GM23248 (cell line): ENCODE results near the gene LRPAP1. TPM values are rescaled to one million over a fixed set of nuclear protein-coding genes. Genes with fewer than 3 reads are reported as not detected.
"Not testable (repeated sequence)": the region's sequence is repeated elsewhere in the genome, so short reads cannot be mapped to it uniquely, and the experiment has no call there.

ENCODE experiments used
- DNase-seq: peaks from one replicate; pipeline ENCODE4 v3.0.0-alpha.2; 2015
- H2AFZ ChIP-seq: fragments of 200-600 bp; sonication (generic); 2 replicates; pipeline ENCODE4 v1.6.1; 2016; ENCODE audit warnings: antibody characterized with exemption
- H3F3A ChIP-seq: fragments of 200-600 bp; sonication (generic); 2 replicates; pipeline ENCODE4 v1.6.1; 2016; ENCODE audit warnings: mild to moderate bottlenecking, antibody characterized with exemption, mixed run types; ENCODE audit not compliant: insufficient read depth
- H3K27ac ChIP-seq: fragments of 200-600 bp; sonication (generic); 2 replicates; pipeline ENCODE4 v1.5.1; 2016; ENCODE audit warnings: mild to moderate bottlenecking
- H3K27me3 ChIP-seq: fragments of 200-600 bp; sonication (generic); replicated peaks from 2 replicates; pipeline ENCODE4 v1.6.1; 2016; ENCODE audit warnings: mild to moderate bottlenecking; ENCODE audit not compliant: insufficient read depth
- H3K36me3 ChIP-seq: fragments of 200-600 bp; sonication (generic); 2 replicates; pipeline ENCODE4 v1.6.1; 2016; ENCODE audit warnings: low read depth, mild to moderate bottlenecking
- H3K4me1 ChIP-seq: fragments of 200-600 bp; sonication (generic); 2 replicates; pipeline ENCODE4 v1.6.1; 2016; ENCODE audit warnings: mild to moderate bottlenecking; ENCODE audit not compliant: insufficient read depth
- H3K4me2 ChIP-seq: fragments of 200-600 bp; sonication (generic); one replicate; pipeline ENCODE4 v1.6.1; 2016; ENCODE audit warnings: mild to moderate bottlenecking; ENCODE audit not compliant: unreplicated experiment
- H3K4me3 ChIP-seq: fragments of 200-600 bp; sonication (generic); 2 replicates; pipeline ENCODE4 v1.5.1; 2016; ENCODE audit warnings: mild to moderate bottlenecking
- H3K79me2 ChIP-seq: fragments of 200-600 bp; sonication (generic); 2 replicates; pipeline ENCODE4 v1.6.1; 2016; ENCODE audit warnings: mild to moderate bottlenecking; ENCODE audit not compliant: insufficient read depth
- H3K9ac ChIP-seq: fragments of 200-600 bp; sonication (generic); 2 replicates; pipeline ENCODE4 v1.6.1; 2016; ENCODE audit warnings: mild to moderate bottlenecking
- H3K9me2 ChIP-seq: fragments of 200-600 bp; sonication (generic); 2 replicates; pipeline ENCODE4 v1.6.1; 2016; ENCODE audit warnings: mixed run types, mild to moderate bottlenecking, moderate library complexity; ENCODE audit not compliant: insufficient read depth
- H3K9me3 ChIP-seq: fragments of 200-600 bp; sonication (generic); one replicate; pipeline ENCODE4 v1.6.1; 2017; ENCODE audit warnings: low read depth
- H4K20me1 ChIP-seq: fragments of 200-600 bp; sonication (generic); 2 replicates; pipeline ENCODE4 v1.6.0; 2016; ENCODE audit not compliant: insufficient read depth
- EZH2 ChIP-seq: fragments of 200-600 bp; sonication (generic); IDR thresholded peaks from 2 replicates; pipeline ENCODE4 v1.6.1; 2018; ENCODE audit warnings: antibody characterized with exemption, mild to moderate bottlenecking; ENCODE audit not compliant: insufficient read depth, poor library complexity, severe bottlenecking
- EZH2phosphoT487 ChIP-seq: fragments of 200-600 bp; sonication (generic); IDR thresholded peaks from 2 replicates; pipeline ENCODE4 v1.6.1; 2018; ENCODE audit warnings: antibody characterized with exemption, moderate library complexity, mild to moderate bottlenecking, low read depth; ENCODE audit not compliant: insufficient read depth
- WGBS, 2 experiments: methylation state at CpG; one replicate each; pipeline ENCODE4 v1.1.6; 2015 to 2017; ENCODE audit warnings: low lambda C conversion rate in 2 of 2, low coverage in 1 of 2; ENCODE audit errors: missing lambda C conversion rate in 2 of 2; 5-methylcytosine and 5-hydroxymethylcytosine counted together
- in situ Hi-C: fragments of 300-500 bp; cut with MboI; formaldehyde crosslinking; loops from 2 replicates; pipeline ENCODE4 v1.15.0; 2020
- polyA plus RNA-seq: library from polyadenylated mRNA; unstranded; fragments of >200 nt; fragmentation: Nextera tagmentation; extraction: Ambion mirVana; gene quantifications from 2 replicates; pipeline ENCODE4 v1.2.1, GENCODE V29; 2016
- total RNA-seq: library from RNA; depleted of rRNA; stranded (reverse); fragments of >200 nt; shearing (Covaris generic); gene quantifications from 2 replicates; pipeline ENCODE4 v1.2.3, GENCODE V29; 2014

LRPAP1 gene
- total and polyA plus RNA-seq, 2 experiments from 2014 or later: 237 to 338 TPM

DNA sequence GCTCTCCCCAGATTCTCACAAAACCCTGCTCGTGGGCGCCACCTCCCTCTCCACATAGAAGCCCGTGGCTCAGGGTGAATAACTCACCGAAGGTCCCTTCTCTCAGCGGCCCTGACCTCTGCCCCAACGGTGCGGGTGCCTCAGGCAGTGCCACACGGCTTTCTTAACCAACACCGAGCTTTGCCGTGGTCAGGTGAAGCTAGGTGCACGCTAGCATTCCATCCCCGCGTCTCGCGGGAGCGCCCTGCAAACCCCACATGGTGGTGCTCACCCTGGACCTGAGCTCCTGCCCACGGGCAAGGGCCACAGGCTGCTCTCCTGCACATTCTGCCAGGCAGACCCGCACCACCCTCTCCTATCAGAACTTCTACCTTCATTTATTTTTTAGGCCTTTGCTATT is 18.4 kb downstream of the LRPAP1 start:
- no peak for DNase-seq
- Histone ChIP-seq H2AFZ (no peak overlapping the region), H3K4me3 (no peak overlapping the region), H4K20me1 (no peaks in the 10 kb centered on the region), H3K9me3 (no peaks in the 10 kb centered on the region), H3K4me1 (no peaks in the 10 kb centered on the region), H3K4me2 (no peak overlapping the region), H3K9me2 (no peaks in the 10 kb centered on the region), H3K27me3 (no peaks in the 10 kb centered on the region), H3F3A (no peaks in the 10 kb centered on the region), H3K79me2 (no peaks in the 10 kb centered on the region), H3K27ac (no peak overlapping the region), H3K36me3 (no peaks in the 10 kb centered on the region; the same call in 1 of the 2 replicates), H3K9ac (no peak overlapping the region)
- TF ChIP-seq EZH2: no peak
- TF ChIP-seq EZH2phosphoT487: no peak
- 93 to 95% methylated on average over 17 to 18 of the region's 18 CpGs for WGBS, 2 experiments
- in situ Hi-C loops: no loop called here

- DNase-seq: no peak
- H2AFZ ChIP-seq: no peak overlapping the region
- no peak overlapping the region for H3K27ac ChIP-seq
- no peak overlapping the region for H3K9ac ChIP-seq
- no peak for TF ChIP-seq EZH2
- no peak for TF ChIP-seq EZH2phosphoT487
- 99% methylated on average over 22 of the region's 22 CpGs for WGBS, 2 experiments
- no peaks in the 10 kb centered on the region for H3K4me1 ChIP-seq
- H3K36me3 ChIP-seq: no peaks in the 10 kb centered on the region; the same call in 1 of the 2 replicates
- no peak overlapping the region for H3K4me3 ChIP-seq
- H3K9me2 ChIP-seq: no peaks in the 10 kb centered on the region
- no peaks in the 10 kb centered on the region for H3F3A ChIP-seq
- H3K4me2 ChIP-seq: no peak overlapping the region
- H3K27me3 ChIP-seq: no peaks in the 10 kb centered on the region
- no peaks in the 10 kb centered on the region for H3K9me3 ChIP-seq
- H4K20me1 ChIP-seq: no peaks in the 10 kb centered on the region
- H3K79me2 ChIP-seq: no peaks in the 10 kb centered on the region
- in situ Hi-C loops: no loop called here
Observed at GRCh38 chr4:3512719-3513118, 19.5 kb downstream of the LRPAP1 start.

GRCh38 chr4:3512279-3512678 is 19.9 kb downstream of the LRPAP1 start:
- Histone ChIP-seq H3K9ac (no peak overlapping the region), H3K9me2 (no peaks in the 10 kb centered on the region), H2AFZ (no peak overlapping the region), H3K27me3 (no peaks in the 10 kb centered on the region), H3K4me2 (no peak overlapping the region), H4K20me1 (no peaks in the 10 kb centered on the region), H3K36me3 (no peaks in the 10 kb centered on the region; the same call in 1 of the 2 replicates), H3F3A (no peaks in the 10 kb centered on the region), H3K79me2 (no peaks in the 10 kb centered on the region), H3K9me3 (no peaks in the 10 kb centered on the region), H3K4me1 (no peaks in the 10 kb centered on the region), H3K27ac (no peak overlapping the region), H3K4me3 (no peak overlapping the region)
- no peak for TF ChIP-seq EZH2phosphoT487
- TF ChIP-seq EZH2: no peak
- in situ Hi-C loops: no loop called here
- 93 to 97% methylated on average over 13 of the region's 13 CpGs for WGBS, 2 experiments
- no peak for DNase-seq

- DNase-seq, H3K4me1 ChIP-seq, H3K27ac ChIP-seq, H3F3A ChIP-seq, H3K4me3 ChIP-seq, H3K9me2 ChIP-seq, H4K20me1 ChIP-seq, H3K27me3 ChIP-seq, in situ Hi-C loops, H3K9ac ChIP-seq, H2AFZ ChIP-seq, H3K79me2 ChIP-seq, H3K4me2 ChIP-seq, H3K9me3 ChIP-seq, H3K36me3 ChIP-seq: not testable (repeated sequence)
- WGBS, 2 experiments: 93 to 98% methylated on average over 6 to 23 of the region's 27 CpGs
Observed at GRCh38 chr4:3511601-3512000, 20.6 kb downstream of the LRPAP1 start.

DNA sequence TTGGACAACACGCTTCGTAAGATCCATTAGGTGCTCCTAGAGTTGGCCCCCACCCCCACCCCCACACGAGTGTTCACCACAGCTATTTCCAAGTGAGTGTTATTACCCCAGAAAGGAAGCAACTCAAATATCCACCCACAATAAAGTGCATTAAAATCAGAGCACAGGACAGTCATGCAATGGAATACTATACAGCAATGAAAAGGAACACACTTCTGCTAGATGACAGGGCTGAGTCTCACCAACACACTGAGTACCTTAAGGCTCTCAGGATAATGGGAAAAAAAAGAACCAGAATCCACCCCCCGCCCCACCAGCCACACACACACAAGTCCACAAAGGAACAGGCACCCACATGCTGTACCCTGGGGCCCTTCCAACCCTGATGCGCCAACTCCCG is 21.0 kb downstream of the LRPAP1 start:
- H3K4me1 ChIP-seq: no peaks in the 10 kb centered on the region
- no peak for DNase-seq
- H3K27ac ChIP-seq: no peak overlapping the region
- no peaks in the 10 kb centered on the region for H3K9me3 ChIP-seq
- in situ Hi-C loops: no loop called here
- H3K79me2 ChIP-seq: no peaks in the 10 kb centered on the region
- H3K4me3 ChIP-seq: no peak overlapping the region
- H3K27me3 ChIP-seq: no peaks in the 10 kb centered on the region
- no peaks in the 10 kb centered on the region for H3F3A ChIP-seq
- H4K20me1 ChIP-seq: no peaks in the 10 kb centered on the region
- WGBS, 2 experiments: 96 to 98% methylated on average over 6 of the region's 6 CpGs
- no peak overlapping the region for H3K9ac ChIP-seq
- H2AFZ ChIP-seq: no peak overlapping the region
- no peak overlapping the region for H3K4me2 ChIP-seq
- H3K36me3 ChIP-seq: no peaks in the 10 kb centered on the region; the same call in 1 of the 2 replicates
- no peaks in the 10 kb centered on the region for H3K9me2 ChIP-seq
- TF ChIP-seq EZH2phosphoT487 (no peak), EZH2 (no peak)
